NCI-H748 (cell line): ENCODE results near the gene GRP.
"Not testable (repeated sequence)": the region's sequence is repeated elsewhere in the genome, so short reads cannot be mapped to it uniquely, and the experiment has no call there.

Experiments
- DNase-seq: peaks from one replicate; lab custom pipeline; 2025; ENCODE audit not compliant: unreplicated experiment; lab: John Stamatoyannopoulos, UW

GRP gene

GRCh38 chr18:59228351-59228750 is 8.4 kb downstream of the GRP start:
- DNase-seq = no peak

GRCh38 chr18:59229191-59229590 is 9.2 kb downstream of the GRP start:
- no peak for DNase-seq

GRCh38 chr18:59229701-59230443 is 9.9 kb downstream of the GRP start:
- DNase-seq = no peak

- DNase-seq = no peak
These were observed 11.2 kb downstream of the GRP start for GRCh38 chr18:59231114-59231513.

- no peak for DNase-seq
These were observed 11.9 kb downstream of the GRP start for GRCh38 chr18:59231877-59232276.

GRCh38 chr18:59232309-59233016 is 12.5 kb downstream of the GRP start:
- peak; percentile 23 for DNase-seq

- DNase-seq = no peak
These were observed 13.1 kb downstream of the GRP start for GRCh38 chr18:59233017-59233410.

- DNase-seq = peak; percentile 83
These were observed 18.4 kb downstream of the GRP start for GRCh38 chr18:59238385-59238784.

- DNase-seq = no peak
These were observed 19.7 kb downstream of the GRP start for GRCh38 chr18:59239642-59240041.

- no peak for DNase-seq
These were observed 22.9 kb downstream of the GRP start for GRCh38 chr18:59242906-59243305.

- DNase-seq = no peak
These were observed 26.8 kb downstream of the GRP start for GRCh38 chr18:59246796-59247195.

- DNase-seq = peak; percentile 93
These were observed 29.3 kb downstream of the GRP start for GRCh38 chr18:59249199-59249774.

- not testable (repeated sequence) for DNase-seq
These were observed 35.5 kb downstream of the GRP start for GRCh38 chr18:59255491-59255890.

GRCh38 chr18:59261842-59262241 is 41.9 kb downstream of the GRP start:
- not testable (repeated sequence) for DNase-seq

GRCh38 chr18:59262243-59262642 is 42.3 kb downstream of the GRP start:
- not testable (repeated sequence) for DNase-seq

GRCh38 chr18:59263661-59264060 is 43.7 kb downstream of the GRP start:
- DNase-seq = no peak

GRCh38 chr18:59264121-59264571 is 44.2 kb downstream of the GRP start:
- no peak for DNase-seq

- DNase-seq = no peak
These were observed 44.8 kb downstream of the GRP start for GRCh38 chr18:59264651-59265245.

GRCh38 chr18:59265246-59265973 is 45.5 kb downstream of the GRP start:
- peak; percentile 78 for DNase-seq

- DNase-seq = no peak
These were observed 46.0 kb downstream of the GRP start for GRCh38 chr18:59265974-59266369.

GRCh38 chr18:59266459-59266858 is 46.5 kb downstream of the GRP start:
- no peak for DNase-seq
